Endothelial cell of hepatic sinusoid (primary cell): ENCODE measurements around the gene SYT11.

Experiments used
- in situ Hi-C: cut with HindIII; loops from 2 replicates; pipeline ENCODE4 v1.10.0; 2017; ENCODE audit warnings: low sequenced_read_pairs

The SYT11 gene

DNA sequence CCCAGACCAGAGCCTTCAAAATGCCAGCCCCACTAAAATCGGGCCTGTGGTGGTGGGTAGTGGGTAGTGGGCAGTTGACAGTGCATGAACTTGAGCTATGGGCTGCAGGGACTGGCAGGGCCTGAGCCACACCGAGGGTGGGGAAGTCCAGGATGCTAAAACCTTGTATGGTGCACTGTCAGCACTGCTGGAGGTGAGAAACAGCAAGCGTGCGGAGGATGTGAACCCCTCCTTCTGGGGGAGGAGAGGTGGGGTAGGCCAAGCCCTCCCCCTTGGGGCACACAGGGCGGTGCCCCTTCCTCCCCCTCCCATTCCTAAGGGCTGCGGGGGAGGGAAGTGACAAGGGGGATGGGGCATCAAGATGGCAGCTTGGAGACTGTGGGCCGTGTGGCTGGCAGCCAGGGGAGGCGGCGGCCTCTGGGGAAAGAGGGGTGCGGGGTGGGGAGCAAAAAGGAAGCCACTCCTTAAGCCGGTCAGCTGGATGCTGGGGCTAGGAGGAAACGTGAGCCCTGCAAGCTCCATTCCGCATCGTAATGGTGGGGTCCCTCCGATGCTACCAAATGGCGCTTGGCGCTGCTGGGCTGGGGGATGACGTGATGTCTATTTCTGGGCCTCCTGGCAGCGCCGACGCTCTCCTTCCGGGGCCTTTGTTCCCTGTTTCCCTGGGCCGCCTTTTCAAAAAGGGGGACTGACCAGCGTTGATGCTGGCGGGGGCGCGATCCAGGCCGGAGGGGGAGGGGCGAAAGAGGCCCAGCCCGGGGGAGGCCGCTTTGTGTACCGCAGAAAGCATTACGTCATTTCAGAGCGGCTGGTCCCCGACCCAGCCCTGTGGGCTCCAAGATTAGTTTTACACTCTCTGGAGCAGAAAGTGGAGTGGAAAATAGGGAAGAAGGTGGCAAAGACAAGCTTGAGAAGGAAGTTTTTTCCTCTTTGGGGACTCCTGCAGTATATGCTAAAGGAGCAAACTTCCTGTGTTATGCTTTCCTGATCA, 809 bp downstream of the SYT11 start:
- in situ Hi-C loops: loop anchor here (5.0 kb wide), 2 partner anchors 37 to 58 kb away; no protein-coding TSS in a partner anchor

DNA sequence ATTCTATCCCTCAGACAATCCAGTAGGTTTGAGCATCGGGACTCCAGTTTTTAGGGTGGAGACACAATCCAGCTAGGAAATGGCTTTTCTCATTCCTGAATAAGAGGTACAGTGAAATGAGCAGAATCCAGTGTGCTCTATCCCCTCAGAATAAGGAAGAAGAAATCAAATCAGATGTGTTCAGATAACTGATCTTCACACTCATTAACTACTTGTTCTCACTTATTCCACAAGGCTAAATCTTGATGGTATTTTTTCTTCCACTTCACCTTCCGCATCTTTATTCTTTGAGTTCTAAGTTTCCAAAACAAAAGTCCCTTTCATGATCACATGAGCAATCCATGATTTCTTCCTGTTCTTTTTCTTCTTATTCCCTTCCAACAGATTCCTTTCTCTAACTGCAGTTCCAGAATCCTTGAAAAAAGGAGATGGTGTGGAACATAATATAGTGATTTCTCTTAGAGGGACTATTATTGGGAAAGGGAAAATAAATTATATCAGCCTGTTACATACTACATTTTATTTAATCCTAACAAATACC, 1.7 kb downstream of the SYT11 start:
- in situ Hi-C loops: loop anchor here (5.0 kb wide), 2 partner anchors 36 to 59 kb away; no protein-coding TSS in a partner anchor

- in situ Hi-C loops: loop anchor here (5.0 kb wide), 2 partner anchors 35 to 60 kb away; no protein-coding TSS in a partner anchor
Measured at GRCh38 chr1:155861896-155862295, 2.5 kb downstream of the SYT11 start.

DNA sequence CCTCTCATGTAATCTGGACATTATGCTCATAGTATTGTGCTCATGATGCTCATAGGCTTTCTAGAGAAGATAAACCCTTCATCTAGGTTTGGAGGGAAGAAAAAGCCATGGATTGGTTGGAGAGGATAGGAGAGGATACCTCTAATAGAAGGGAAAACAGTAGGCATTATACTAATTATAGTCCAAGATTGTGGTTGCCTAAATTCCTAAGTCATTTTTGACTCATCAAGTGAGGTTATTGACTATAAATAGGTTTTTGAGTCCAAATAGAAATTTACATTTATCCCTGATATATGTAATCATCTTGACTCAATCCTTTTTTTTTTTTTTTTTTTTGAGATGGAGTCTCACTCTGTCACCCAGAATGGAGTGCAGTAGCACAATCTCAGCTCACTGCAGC, 5.0 kb downstream of the SYT11 start:
- in situ Hi-C loops: loop anchor here (5.0 kb wide), 2 partner anchors 33 to 62 kb away; no protein-coding TSS in a partner anchor

DNA sequence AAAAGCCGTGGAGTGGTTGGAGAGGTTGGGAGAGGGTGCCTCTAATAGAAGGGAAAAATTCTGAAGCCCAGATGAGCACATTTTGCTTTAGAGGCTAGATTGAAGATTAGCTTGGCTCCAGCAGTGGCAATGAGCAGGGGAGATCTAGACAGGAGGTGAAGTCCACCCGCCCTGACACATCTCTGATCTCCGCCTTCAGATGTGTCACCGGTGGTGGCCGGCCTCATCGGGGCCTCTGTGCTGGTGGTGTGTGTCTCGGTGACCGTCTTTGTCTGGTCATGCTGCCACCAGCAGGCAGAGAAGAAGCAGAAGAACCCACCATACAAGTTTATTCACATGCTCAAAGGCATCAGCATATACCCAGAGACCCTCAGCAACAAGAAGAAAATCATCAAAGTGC, 8.4 kb downstream of the SYT11 start:
- in situ Hi-C loops: no loop called here

- in situ Hi-C loops: no loop called here
Measured at GRCh38 chr1:155871390-155871789, 12.0 kb downstream of the SYT11 start.

DNA sequence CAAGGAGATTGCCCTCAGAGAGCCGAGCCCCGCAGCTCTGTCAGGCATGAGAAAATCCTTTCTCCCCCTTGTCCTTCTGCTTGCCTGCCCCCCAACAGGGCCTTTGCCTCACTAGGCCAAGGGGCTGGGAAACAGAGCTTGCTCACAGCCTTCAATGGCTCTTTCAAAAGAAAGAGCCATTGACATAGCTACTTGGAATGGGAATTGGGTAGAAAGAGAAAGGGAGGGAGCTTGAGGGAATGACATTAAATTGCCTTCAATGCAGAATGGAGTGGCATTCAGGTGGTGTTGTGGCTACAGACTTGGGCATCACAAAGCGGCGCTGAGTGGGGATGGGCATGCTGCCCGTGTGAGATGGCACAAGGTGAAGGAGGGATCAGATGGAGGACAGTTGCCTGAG, 13.2 kb downstream of the SYT11 start:
- in situ Hi-C loops: no loop called here

DNA sequence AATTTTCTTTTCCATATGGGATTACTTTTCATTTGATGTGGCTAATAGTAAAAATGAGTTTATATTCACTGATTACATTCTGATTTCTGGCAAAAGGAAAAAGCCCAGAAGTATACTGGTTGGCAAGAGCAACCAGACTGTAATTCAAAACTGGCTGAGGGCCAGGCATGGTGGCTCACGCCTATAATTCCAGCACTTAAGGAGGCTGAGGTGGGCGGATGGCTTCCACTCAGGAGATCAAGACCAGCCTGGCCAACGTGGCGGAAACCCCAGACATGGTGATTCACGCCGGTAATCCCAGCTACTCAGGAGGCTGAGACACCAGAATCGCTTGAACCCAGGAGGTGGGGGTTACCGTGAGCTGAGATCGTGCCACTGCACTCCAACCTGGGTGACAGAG, 14.5 kb downstream of the SYT11 start:
- in situ Hi-C loops: no loop called here

GRCh38 chr1:155877945-155878344, 18.6 kb downstream of the SYT11 start:
- in situ Hi-C loops: no loop called here

DNA sequence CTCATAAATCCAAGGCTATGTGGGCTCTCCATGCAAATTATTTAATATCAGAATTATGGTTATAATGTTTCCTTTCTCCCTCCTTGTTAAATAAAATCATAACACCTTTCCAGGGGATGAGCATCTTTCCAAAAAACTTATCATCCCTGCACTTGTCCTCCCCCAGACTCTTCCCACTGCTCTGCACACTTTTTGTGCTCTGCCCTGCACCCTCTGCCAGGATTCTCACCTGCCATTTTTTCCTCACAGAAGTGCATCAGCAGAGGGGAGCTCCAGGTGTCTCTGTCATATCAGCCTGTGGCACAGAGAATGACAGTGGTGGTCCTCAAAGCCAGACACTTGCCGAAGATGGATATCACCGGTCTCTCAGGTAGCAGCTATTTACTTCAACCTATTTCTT, 20.9 kb downstream of the SYT11 start:
- in situ Hi-C loops: no loop called here

DNA sequence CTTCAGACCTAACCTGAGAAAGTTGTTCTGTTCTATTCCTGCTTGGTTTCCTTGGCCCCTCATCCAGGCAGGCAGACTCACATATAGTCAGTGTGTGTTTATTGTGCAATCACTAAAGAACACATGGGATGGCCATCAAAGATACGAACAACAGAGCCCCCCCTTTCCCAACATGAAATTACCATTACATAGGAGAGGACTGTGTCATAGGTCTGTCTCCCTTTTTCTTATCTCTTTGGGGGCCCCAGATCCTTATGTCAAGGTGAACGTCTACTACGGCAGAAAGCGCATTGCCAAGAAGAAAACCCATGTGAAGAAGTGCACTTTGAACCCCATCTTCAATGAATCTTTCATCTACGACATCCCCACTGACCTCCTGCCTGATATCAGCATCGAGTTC, 21.6 kb downstream of the SYT11 start:
- in situ Hi-C loops: no loop called here

- in situ Hi-C loops: no loop called here
Measured at GRCh38 chr1:155882235-155882634, 22.9 kb downstream of the SYT11 start.

- in situ Hi-C loops: no loop called here
Measured at GRCh38 chr1:155882766-155883165, 23.4 kb downstream of the SYT11 start.

GRCh38 chr1:155884031-155884960, 24.9 kb downstream of the SYT11 start:
- in situ Hi-C loops: no loop called here

DNA sequence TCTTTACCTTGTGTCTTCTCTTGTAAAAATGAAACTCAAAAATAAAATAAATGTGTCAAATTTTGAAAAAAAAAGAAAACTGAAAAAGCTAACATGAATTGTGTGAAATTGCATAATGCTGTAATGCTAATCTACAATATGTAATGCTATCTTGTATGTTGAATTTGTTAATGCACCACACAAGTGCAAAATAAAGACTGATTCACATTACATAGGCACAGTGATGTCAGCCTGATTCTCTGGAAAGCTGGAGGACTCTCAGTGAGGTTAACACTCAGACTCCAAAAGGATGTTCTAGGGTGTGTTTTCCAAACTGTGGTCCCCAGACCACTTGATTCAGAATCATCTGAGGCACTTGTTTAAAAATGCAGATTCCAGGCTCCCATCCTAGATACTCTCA, 25.6 kb downstream of the SYT11 start:
- in situ Hi-C loops: no loop called here

DNA sequence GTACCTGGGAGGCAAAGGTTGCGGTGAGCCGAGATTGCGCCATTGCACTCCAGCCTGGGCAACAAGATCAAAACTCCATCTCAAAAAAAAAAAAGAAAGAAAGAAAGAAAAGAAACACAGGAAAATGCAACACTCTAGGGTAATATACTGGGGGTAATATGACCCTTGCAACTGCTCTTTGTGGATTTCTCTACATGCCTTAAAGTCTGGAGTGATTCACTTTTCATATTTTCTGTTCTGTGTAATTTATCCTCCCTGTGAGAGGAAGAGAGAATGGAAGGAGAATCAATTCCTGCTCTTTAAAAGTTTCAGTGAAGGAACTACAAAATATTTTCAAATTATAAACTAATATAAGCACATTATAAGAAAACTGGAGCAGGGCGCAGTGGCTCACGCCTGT, 29.1 kb downstream of the SYT11 start:
- in situ Hi-C loops: no loop called here

- in situ Hi-C loops: no loop called here
Measured at GRCh38 chr1:155889566-155889965, 30.2 kb downstream of the SYT11 start.

- in situ Hi-C loops: no loop called here
Measured at GRCh38 chr1:155890251-155890650, 30.9 kb downstream of the SYT11 start.

- in situ Hi-C loops: no loop called here
Measured at GRCh38 chr1:155892796-155893195, 33.4 kb downstream of the SYT11 start.

- in situ Hi-C loops: no loop called here
Measured at GRCh38 chr1:155893389-155894142, 34.2 kb downstream of the SYT11 start.
